GM21529 (cell line): ENCODE results near the gene SMPD2.

Source experiments
- ATAC-seq: cut with Tn5 transposase; IDR thresholded peaks from one replicate; pipeline ENCODE4 v1.9.1; 2021; ENCODE audit not compliant: unreplicated experiment

SMPD2 gene

GRCh38 chr6:109446072-109446471 is 5.5 kb downstream of the SMPD2 start:
- ATAC-seq = no peak

DNA sequence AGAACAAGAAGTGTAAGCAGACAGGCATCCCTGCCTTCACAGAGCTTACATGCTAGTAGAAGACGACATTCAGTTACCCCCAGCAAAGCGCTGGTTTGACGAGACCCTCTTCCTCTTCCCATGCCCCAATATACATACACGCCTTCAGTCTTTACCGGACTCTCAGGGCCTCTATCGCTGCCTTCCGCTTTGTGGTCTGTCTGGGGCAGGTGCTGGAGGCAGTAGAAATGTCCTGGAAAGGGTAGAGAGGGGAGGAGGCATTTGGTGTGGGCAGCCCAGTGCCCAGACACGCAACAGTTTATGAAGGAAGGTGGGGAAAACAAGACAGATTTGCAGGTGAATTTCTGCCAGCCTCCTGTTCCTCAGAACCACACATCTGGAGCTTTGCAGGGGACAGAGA is 6.0 kb downstream of the SMPD2 start:
- no peak for ATAC-seq

DNA sequence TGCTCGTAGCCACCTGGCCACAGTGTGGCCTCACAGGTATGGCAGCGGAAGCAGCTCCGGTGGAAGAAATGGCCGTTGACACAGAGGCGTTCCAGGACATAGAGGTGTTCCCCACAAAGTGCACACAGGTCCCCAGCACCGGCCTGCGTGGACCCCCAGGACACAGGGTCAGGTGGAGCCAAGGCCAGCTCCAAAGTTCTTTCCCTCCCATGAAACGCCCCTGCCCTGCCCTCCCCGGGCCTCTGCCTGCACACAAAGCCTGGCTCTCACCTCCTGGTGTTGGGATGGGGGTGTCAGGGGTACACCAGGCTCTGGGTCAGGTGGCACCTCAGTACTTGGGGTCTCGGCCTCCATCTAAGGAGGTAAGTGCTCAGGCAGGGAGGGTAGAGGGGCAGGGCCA is 6.6 kb downstream of the SMPD2 start:
- ATAC-seq = no peak

DNA sequence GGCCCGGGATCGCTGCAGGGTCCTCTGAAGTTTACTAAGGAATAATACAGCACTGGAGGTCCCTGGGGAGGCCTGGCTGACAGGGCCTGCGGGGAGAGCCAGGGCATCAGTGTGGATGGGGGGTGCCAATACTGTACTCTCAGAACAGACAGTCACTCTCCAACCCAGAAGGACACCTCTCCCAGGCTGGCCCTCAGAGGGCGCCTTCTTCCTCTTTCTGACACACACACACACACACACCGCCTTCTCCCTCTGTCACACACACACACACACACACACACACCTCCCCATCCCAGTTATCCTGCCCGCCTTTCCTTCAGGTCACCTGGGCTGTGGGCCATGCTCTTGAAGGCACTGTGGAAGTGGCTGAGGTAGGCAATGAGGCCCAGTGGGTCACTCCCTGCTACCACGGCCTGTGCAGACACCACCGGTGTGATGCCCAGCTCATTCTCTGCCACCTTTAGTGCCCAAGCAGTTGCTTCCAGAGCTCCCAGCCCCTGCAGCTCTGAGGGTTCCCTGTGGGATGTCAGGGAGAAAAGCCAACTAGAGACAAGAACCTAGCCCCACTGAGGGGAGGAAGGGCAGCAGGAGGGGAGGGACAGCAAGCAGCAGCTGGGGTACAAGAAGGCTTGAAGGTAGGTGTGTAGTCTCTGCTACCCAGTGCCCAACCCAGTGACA is 7.5 kb downstream of the SMPD2 start:
- no peak for ATAC-seq

DNA sequence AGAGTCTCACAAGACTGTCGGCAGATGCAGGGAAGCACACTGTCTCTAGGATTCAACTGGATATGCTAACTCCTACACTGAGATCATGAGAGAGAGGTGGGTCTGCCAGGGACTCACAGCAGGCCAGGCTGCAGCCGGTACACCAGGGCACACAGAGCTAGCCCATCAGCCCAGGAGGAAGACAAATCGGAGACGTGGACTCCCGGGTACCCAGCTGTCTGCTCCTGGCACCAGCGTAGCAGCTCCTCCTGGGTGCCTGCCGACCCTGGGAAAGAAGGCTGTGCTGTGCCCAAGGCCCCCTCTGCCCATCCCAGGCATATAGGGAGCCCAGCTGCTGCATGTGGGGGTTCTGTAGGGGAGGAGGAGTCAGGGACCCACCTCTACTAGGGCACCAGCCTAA is 8.1 kb downstream of the SMPD2 start:
- ATAC-seq = no peak

GRCh38 chr6:109449064-109449794 is 8.7 kb downstream of the SMPD2 start:
- ATAC-seq = no peak

- ATAC-seq = no peak
Observed at GRCh38 chr6:109449795-109450673, 9.5 kb downstream of the SMPD2 start.

DNA sequence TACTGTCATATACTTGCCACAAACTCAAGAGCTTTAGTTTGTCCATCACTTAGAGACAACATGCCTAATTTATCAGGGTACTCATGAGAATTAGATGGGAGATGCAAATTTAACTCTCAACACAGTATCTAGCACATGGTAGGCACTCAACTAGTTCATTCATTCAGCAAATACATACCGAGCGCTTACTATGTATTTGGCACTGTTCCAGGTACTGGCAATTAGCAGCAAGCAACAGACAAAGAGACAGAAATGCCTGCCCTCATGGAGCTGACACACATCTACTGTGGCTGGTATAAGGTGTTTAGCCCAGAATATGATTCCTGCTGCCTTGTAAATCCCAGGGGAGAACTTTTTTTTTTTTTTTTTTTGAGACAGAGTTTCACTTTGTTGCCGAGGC is 10.3 kb downstream of the SMPD2 start:
- ATAC-seq = no peak

GRCh38 chr6:109451376-109451775 is 10.9 kb downstream of the SMPD2 start:
- no peak for ATAC-seq

DNA sequence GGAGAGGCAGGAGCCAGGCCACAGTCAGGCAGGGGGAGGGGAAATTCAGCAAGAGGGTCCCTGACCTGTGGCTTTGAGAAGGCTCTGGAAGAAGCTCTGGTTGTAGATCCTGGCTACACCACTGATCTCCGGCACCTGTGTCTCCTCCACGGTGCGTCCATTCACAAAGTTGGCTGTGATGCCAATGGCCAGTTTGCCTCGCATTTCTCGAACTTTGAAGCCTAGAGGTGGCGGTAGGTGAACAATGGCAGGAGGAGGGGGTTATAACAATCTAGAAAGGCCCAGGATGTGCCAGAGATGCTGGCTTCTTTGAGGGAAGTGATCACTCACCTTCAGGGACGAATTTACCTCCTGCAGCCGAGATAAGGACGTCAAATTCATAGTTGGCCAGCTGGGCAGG is 11.7 kb downstream of the SMPD2 start:
- ATAC-seq = no peak

GRCh38 chr6:109453156-109453555 is 12.6 kb downstream of the SMPD2 start:
- ATAC-seq = no peak

DNA sequence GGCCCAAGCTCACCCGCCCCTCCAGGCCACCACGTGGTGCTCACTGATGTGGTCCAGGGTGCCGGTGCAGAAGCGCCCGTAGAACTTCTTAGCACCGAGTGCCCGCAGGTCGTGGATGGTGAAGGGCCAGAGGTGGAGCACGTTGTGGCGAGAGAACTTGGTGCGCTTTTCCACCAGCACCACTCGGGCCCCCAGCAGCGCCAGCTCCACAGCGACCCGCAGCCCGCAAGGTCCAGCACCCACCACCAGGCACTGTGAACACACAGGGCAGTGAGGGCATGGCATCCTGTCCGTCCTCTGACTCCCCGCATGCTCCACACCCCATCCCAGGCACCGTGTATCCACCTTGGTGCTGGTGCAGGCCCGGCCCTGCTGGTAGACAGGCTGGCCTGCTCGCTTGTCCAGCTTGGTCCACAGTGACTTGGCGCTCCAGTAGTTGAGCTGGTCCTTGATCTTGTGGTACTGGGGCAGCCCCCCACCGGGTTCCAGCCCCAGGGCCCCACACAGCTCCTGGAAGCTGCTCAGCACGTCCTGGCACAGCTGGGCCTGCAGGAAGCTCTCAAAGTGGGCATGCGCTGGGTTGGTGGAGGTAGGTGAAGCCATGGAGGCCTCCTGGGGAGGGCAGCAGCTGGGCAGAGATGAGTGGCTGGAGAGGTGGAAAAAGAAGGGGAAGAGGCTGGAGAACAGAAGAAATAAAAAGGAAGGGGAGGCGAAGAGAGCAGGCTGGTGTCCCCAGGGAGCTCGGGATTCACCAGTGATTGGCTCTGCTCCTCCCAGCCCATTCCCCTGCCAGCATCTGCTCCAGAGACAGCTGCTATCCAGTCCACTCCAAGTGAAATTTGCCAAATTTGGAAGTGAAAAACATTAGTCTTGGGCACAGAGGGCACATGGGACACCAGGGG is 13.3 kb downstream of the SMPD2 start:
- no peak for ATAC-seq

DNA sequence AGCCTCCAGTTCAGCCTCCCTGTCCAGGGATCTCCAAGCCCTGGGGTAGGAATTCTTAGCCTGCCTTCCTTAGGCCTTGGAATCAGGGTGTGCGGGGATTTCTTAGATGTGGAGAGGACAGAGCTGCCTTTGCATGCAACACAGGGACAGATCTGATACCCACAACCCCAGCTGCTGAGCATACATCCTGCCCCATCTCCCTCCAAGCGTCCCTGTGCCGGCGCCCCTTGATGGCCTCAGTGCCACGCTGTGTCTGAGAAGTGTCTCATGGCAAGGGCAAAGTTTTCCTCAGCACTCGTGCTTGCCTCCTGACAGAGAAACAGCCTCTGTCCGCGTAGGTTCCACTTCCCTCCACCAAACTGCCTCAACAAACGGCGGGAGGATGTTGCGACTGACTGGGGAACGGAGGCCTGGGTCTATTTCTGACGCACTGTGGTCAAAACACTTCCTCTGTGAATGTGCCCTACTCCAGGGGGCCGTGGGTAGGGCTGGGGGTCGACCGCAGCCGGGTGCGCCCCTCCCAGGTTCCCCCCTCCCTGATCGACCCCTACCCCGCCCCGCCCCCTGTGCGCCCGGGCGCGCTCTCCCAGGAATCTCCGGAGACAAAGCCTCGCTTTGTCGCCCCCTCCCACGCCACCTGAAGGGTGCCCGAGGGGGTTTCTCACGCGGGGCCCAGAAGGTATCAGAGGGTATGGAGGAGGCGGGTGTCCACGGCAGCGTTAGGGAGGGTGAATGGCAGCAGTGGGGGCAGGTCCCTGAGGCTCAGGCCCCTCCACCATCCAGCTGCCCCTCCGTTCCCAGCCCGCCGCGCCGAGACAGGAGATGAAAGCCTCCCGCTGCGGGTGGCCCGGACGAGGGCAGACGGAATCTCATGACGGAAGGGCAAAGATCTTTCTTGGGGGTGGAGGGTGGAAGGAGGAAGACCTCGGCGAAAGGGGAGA is 14.2 kb downstream of the SMPD2 start:
- ATAC-seq = peak; percentile 36

- peak; percentile 52 for ATAC-seq
Observed at GRCh38 chr6:109455437-109456110, 15.1 kb downstream of the SMPD2 start, which contains the start of gene MICAL1. Gene MICAL1, minus strand, starts transcription at chr6:109455772. Its CDS starts 1,576 bp downstream, at chr6:109454196.

DNA sequence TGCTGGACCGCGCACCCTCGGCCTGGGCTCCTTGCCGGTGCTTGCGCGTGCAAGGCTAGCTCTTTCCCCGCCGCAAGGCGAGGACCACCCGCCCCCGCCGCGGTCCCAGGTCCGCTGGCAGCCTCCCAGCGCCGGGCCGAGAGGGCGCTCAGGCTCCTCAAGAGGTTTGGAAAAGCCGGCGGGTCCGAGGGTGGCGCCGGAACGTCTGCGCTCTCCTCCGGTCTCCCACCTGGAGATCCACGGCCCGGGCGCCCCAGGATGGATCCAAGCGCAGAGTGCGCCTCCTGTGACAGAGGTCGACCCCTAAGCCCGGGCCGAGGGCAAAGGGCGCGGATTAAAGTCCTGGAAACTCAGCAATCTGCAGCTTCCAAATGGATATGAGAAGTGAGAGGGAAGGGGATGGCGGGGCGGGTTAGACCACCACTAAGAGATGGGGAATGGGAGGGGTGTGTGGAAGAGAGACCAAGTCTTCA is 15.6 kb downstream of the SMPD2 start:
- ATAC-seq = peak; percentile 9

DNA sequence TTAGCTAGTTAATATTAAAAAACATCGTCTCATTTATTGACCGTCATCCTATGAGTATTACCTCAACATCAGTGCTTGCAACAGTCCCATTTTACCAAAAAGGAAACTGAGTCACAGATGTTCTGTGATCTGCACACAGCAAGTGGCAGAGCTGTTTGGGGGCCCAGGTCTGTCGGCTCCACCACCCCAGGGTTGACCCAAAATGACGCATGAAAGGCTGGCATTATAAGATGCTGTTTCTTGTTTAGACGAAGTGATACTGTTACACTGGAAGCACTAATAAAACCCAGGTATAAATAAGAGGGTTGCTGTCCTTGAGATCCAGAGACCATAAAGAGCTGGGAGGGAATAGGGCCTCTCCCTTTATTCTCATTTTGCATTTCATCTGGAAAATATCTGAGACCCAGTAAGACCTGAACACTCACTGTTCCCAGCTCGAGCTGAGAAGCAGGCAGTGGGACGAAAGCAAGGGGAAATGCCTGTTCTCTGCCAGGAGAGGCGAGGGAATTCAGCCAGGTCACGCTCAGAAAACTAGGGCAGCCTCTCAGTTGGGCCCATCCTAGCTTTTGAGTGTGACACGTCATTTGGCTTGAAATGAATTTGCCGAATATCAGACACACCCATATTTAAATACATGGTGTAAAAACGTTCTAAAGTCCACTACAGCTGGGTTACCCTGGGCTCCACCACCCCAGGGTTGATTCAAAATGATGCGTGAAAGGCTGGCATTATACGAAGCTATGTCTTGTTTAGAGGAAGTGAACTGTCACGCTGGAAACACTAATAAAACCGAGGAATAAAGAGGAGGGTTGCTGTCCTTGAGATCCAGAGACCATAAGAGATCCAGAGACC is 16.4 kb downstream of the SMPD2 start:
- ATAC-seq = no peak

DNA sequence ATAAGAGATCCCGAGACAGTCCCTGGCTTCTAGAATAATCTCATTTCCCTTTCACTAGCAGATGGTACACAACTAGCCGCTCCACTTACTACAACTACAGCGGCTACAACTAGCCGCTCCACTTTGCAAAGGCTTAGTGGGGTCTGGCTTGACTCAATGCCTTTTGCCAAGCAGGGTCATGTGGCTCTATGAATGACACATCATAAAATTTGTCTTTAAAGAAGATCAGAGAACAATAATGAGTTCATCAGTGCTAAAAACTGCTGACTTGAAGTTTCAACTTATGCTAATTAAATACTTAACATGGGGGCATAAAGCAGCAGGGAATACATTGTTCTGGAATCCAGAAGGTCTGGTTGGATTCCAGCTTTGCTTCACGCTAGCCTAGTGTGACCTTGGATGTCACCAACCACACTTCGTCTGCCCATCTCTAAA is 17.1 kb downstream of the SMPD2 start:
- no peak for ATAC-seq
